Activated B cell treated with CpG ODN at 0.5 μM for 24 hours (primary cell): Measurements from ENCODE around the gene STXBP1. TPM values are rescaled to one million over a fixed set of nuclear protein-coding genes. Genes with fewer than 3 reads are reported as not detected.

Source experiments
- ATAC-seq: fragments of 200-7000 bp; cut with Tn5 transposase; one replicate; pipeline ENCODE4 v1.10.0; 2021; ENCODE audit warnings: low read depth, mild to moderate bottlenecking, moderate library complexity
- CTCF ChIA-PET: fragments of 350-600 bp; sonication (Branson Sonifier 250); formaldehyde crosslinking; loops from one replicate; lab custom pipeline; 2021; ENCODE audit warnings: antibody characterized with exemption; lab: Charles Lee
- POLR2A ChIA-PET: fragments of 350-600 bp; sonication (Branson Sonifier 250); formaldehyde crosslinking; loops from one replicate; lab custom pipeline; 2021; ENCODE audit warnings: antibody characterized with exemption; lab: Charles Lee
- DNase-seq: peaks from one replicate; pipeline ENCODE4 v3.0.0; 2022
- H3K27ac Mint-ChIP-seq: one replicate; pipeline ENCODE4 v1.8.0; 2020; ENCODE audit warnings: mixed read lengths
- H3K27me3 Mint-ChIP-seq: one replicate; pipeline ENCODE4 v1.8.0; 2021; ENCODE audit warnings: mixed read lengths
- H3K36me3 Mint-ChIP-seq: one replicate; pipeline ENCODE4 v1.8.0; 2021; ENCODE audit warnings: low read depth, mixed read lengths
- H3K4me1 Mint-ChIP-seq: one replicate; pipeline ENCODE4 v1.8.0; 2021; ENCODE audit warnings: mixed read lengths
- H3K4me3 Mint-ChIP-seq: one replicate; pipeline ENCODE4 v1.8.0; 2020; ENCODE audit warnings: mild to moderate bottlenecking, mixed read lengths
- H3K9me3 Mint-ChIP-seq: one replicate; pipeline ENCODE4 v1.8.0; 2020; ENCODE audit warnings: mixed read lengths
- CTCF ChIP-seq: fragments of 200-600 bp; IDR thresholded peaks from one replicate; pipeline ENCODE4 v1.8.0; 2022; ENCODE audit warnings: antibody characterized with exemption, mild to moderate bottlenecking
- intact Hi-C: fragments of 100-400 bp; cut with micrococcal nuclease; formaldehyde crosslinking; loops from one replicate; pipeline ENCODE4 v1.15.1; 2024
- total RNA-seq: library from RNA; stranded (reverse); gene quantifications from 2 replicates; pipeline ENCODE4 v1.2.3, GENCODE V29; 2022

Gene STXBP1
- total RNA-seq, 1 donor from 2014 or later: 0.73 TPM

- no peaks in the 10 kb centered on the region for H3K36me3 Mint-ChIP-seq
- H3K4me3 Mint-ChIP-seq: no peak overlapping the region
- H3K27ac Mint-ChIP-seq: no peak overlapping the region
- ChIA-PET CTCF (interaction anchor here (1.0 to 4.2 kb wide), 6 partner anchors 60 to 646 kb away, joined by 3 to 19 read pairs (median 4); partner anchors contain the start of gene TOR2A), POLR2A (no interaction called here)
- H3K4me1 Mint-ChIP-seq: no peaks in the 10 kb centered on the region
- no peak for ATAC-seq
- intact Hi-C loops: loop anchor here (1.0 kb wide), 5 partner anchors 82 to 646 kb away; no protein-coding TSS in a partner anchor
- H3K27me3 Mint-ChIP-seq: peaks cover 25% of the 10 kb centered on the region
- no peaks in the 10 kb centered on the region for H3K9me3 Mint-ChIP-seq
- no peak for DNase-seq
- TF ChIP-seq CTCF: no peak
Observed at GRCh38 chr9:127586096-127586495, 26.0 kb upstream of the STXBP1 start.

GRCh38 chr9:127586537-127586936 lies 25.5 kb upstream of the STXBP1 start:
- ChIA-PET CTCF (interaction anchor here (0.7 to 4.2 kb wide), 8 partner anchors 34 to 646 kb away, joined by 3 to 19 read pairs (median 4); partner anchors contain the start of gene TOR2A), POLR2A (no interaction called here)
- DNase-seq (no peak), ATAC-seq (peak; percentile 64)
- Mint-ChIP-seq H3K9me3 (no peaks in the 10 kb centered on the region), H3K36me3 (no peaks in the 10 kb centered on the region), H3K4me3 (no peak overlapping the region), H3K4me1 (no peaks in the 10 kb centered on the region), H3K27me3 (peaks cover 24% of the 10 kb centered on the region), H3K27ac (no peak overlapping the region)
- no peak for TF ChIP-seq CTCF
- intact Hi-C loops: loop anchor here (1.0 kb wide), 5 partner anchors 82 to 646 kb away; no protein-coding TSS in a partner anchor

GRCh38 chr9:127587966-127588365 lies 24.1 kb upstream of the STXBP1 start:
- POLR2A ChIA-PET: interaction anchor here (0.5 kb wide), 1 partner anchor 16 kb away, joined by 3 read pairs; no protein-coding TSS in a partner anchor
- no peak overlapping the region for H3K27ac Mint-ChIP-seq
- intact Hi-C loops: no loop called here
- no peak for ATAC-seq
- H3K36me3 Mint-ChIP-seq: no peaks in the 10 kb centered on the region
- no peaks in the 10 kb centered on the region for H3K9me3 Mint-ChIP-seq
- no peak for DNase-seq
- peaks cover 24% of the 10 kb centered on the region for H3K27me3 Mint-ChIP-seq
- no peak overlapping the region for H3K4me3 Mint-ChIP-seq
- no peaks in the 10 kb centered on the region for H3K4me1 Mint-ChIP-seq
- no peak for TF ChIP-seq CTCF
- CTCF ChIA-PET: interaction anchor here (1.2 to 3.6 kb wide), 3 partner anchors 85 to 333 kb away, joined by 6 to 26 read pairs (median 7); no protein-coding TSS in a partner anchor

- no peak overlapping the region for H3K4me3 Mint-ChIP-seq
- ATAC-seq: no peak
- H3K27me3 Mint-ChIP-seq: peaks cover 23% of the 10 kb centered on the region
- TF ChIP-seq CTCF: no peak
- no peaks in the 10 kb centered on the region for H3K36me3 Mint-ChIP-seq
- intact Hi-C loops: no loop called here
- ChIA-PET POLR2A (no interaction called here), CTCF (interaction anchor here (0.7 to 3.6 kb wide), 8 partner anchors 10 to 445 kb away, joined by 3 to 26 read pairs (median 6); partner anchors contain the start of genes ST6GALNAC4 and TOR2A)
- H3K9me3 Mint-ChIP-seq: no peaks in the 10 kb centered on the region
- no peaks in the 10 kb centered on the region for H3K4me1 Mint-ChIP-seq
- DNase-seq: no peak
- H3K27ac Mint-ChIP-seq: no peak overlapping the region
Observed at GRCh38 chr9:127588740-127589506, 23.2 kb upstream of the STXBP1 start.

GRCh38 chr9:127589955-127590370 lies 22.1 kb upstream of the STXBP1 start:
- H3K36me3 Mint-ChIP-seq: no peaks in the 10 kb centered on the region
- ATAC-seq (peak; percentile 50), DNase-seq (no peak)
- peak; percentile 30 for TF ChIP-seq CTCF
- H3K27ac Mint-ChIP-seq: no peak overlapping the region
- CTCF ChIA-PET: interaction anchor here (0.7 to 3.6 kb wide), 9 partner anchors 9 to 444 kb away, joined by 3 to 26 read pairs (median 4); partner anchors contain the start of genes ST6GALNAC4 and TOR2A
- intact Hi-C loops: loop anchor here (1.0 to 2.0 kb wide), 3 partner anchors 144 to 280 kb away; no protein-coding TSS in a partner anchor
- H3K9me3 Mint-ChIP-seq: no peaks in the 10 kb centered on the region
- no peak overlapping the region for H3K4me3 Mint-ChIP-seq
- peaks cover 21% of the 10 kb centered on the region for H3K27me3 Mint-ChIP-seq
- POLR2A ChIA-PET: interaction anchor here (0.6 to 1.3 kb wide), 2 partner anchors 145 to 774 kb away, joined by 9 to 10 read pairs; partner anchors contain the start of gene TOR2A
- H3K4me1 Mint-ChIP-seq: no peaks in the 10 kb centered on the region
